ENCODE results near the gene TBL2. TPM values are rescaled to one million over a fixed set of nuclear protein-coding genes. Genes with fewer than 3 reads are reported as not detected.
"Not testable (repeated sequence)": the region's sequence is repeated elsewhere in the genome, so short reads cannot be mapped to it uniquely, and the experiment has no call there.

Gene TBL2
- total RNA-seq, 1 donor from 2014 or later, result 42.1 TPM

GRCh38 chr7:73570521-73570920 is 7.9 kb downstream of the TBL2 start:
- Mint-ChIP-seq H3K9me3 (ENCODE audit: low read depth) (no peaks in the 10 kb centered on the region), H3K36me3 (ENCODE audit: insufficient read depth) (peaks cover 23% of the 10 kb centered on the region), H3K4me1 (ENCODE audit: low read depth) (no peaks in the 10 kb centered on the region), H3K27me3 (no peaks in the 10 kb centered on the region), H3K27ac (no peak overlapping the region), H3K4me3 (ENCODE audit: low read depth) (no peak overlapping the region)
- DNase-seq (ENCODE audit: low spot score, unreplicated experiment), result no peak
- TF ChIP-seq, protein P1, sequence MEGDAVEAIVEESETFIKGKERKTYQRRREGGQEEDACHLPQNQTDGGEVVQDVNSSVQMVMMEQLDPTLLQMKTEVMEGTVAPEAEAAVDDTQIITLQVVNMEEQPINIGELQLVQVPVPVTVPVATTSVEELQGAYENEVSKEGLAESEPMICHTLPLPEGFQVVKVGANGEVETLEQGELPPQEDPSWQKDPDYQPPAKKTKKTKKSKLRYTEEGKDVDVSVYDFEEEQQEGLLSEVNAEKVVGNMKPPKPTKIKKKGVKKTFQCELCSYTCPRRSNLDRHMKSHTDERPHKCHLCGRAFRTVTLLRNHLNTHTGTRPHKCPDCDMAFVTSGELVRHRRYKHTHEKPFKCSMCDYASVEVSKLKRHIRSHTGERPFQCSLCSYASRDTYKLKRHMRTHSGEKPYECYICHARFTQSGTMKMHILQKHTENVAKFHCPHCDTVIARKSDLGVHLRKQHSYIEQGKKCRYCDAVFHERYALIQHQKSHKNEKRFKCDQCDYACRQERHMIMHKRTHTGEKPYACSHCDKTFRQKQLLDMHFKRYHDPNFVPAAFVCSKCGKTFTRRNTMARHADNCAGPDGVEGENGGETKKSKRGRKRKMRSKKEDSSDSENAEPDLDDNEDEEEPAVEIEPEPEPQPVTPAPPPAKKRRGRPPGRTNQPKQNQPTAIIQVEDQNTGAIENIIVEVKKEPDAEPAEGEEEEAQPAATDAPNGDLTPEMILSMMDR (IDR thresholded peaks at IDR 0.05; ENCODE audit: unreplicated experiment), result no peak

GRCh38 chr7:73569042-73569608 is 9.3 kb downstream of the TBL2 start:
- TF ChIP-seq, protein P1 (IDR thresholded peaks at IDR 0.05; ENCODE audit: unreplicated experiment), result no peak
- no peak overlapping the region for H3K27ac Mint-ChIP-seq

GRCh38 chr7:73567846-73568685 is 10.3 kb downstream of the TBL2 start:
- Mint-ChIP-seq H3K4me1 (ENCODE audit: low read depth) (peaks cover 3% of the 10 kb centered on the region), H3K9me3 (ENCODE audit: low read depth) (no peaks in the 10 kb centered on the region), H3K27me3 (no peaks in the 10 kb centered on the region), H3K4me3 (ENCODE audit: low read depth) (no peak overlapping the region), H3K27ac (no peak overlapping the region), H3K36me3 (ENCODE audit: insufficient read depth) (peaks cover 18% of the 10 kb centered on the region)
- no peak for DNase-seq (ENCODE audit: low spot score, unreplicated experiment)
- TF ChIP-seq, protein P1 (IDR thresholded peaks at IDR 0.05; ENCODE audit: unreplicated experiment), result no peak

More at GRCh38 chr7:73569042-73569608, 9.3 kb downstream of the TBL2 start:
- Mint-ChIP-seq H3K4me1 (ENCODE audit: low read depth) (peaks cover 3% of the 10 kb centered on the region), H3K27me3 (no peaks in the 10 kb centered on the region), H3K4me3 (ENCODE audit: low read depth) (no peak overlapping the region), H3K36me3 (ENCODE audit: insufficient read depth) (peaks cover 22% of the 10 kb centered on the region), H3K9me3 (ENCODE audit: low read depth) (no peaks in the 10 kb centered on the region)
- no peak for DNase-seq (ENCODE audit: low spot score, unreplicated experiment)

DNA sequence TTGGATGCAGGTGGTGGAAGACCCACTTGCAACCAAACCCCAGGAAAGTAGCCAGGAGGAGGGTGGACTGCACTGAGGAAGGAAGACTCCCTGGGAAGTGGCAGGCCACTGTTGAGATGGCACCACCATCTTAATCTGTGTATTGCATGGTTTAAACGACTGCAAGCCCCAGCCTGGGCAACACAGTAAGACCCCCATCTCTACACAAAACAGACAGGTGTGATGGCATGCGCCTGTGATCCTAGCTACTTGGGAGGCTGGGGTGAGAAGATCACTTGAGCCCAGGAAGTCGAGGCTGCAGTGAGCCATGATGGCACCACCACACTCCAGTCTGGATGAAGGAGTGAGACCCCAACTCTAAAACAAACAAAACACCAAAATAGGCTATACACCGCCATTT is 11.2 kb downstream of the TBL2 start:
- peaks cover 14% of the 10 kb centered on the region for H3K36me3 Mint-ChIP-seq (ENCODE audit: insufficient read depth)

GRCh38 chr7:73566431-73566830 is 11.9 kb downstream of the TBL2 start:
- H3K27me3 Mint-ChIP-seq; H3K4me3 Mint-ChIP-seq (ENCODE audit: low read depth); H3K4me1 Mint-ChIP-seq (ENCODE audit: low read depth); H3K27ac Mint-ChIP-seq; DNase-seq (ENCODE audit: low spot score, unreplicated experiment); H3K9me3 Mint-ChIP-seq (ENCODE audit: low read depth): not testable (repeated sequence)
- peaks cover 14% of the 10 kb centered on the region for H3K36me3 Mint-ChIP-seq (ENCODE audit: insufficient read depth)

More for the DNA sequence above, 11.2 kb downstream of the TBL2 start:
- no peaks in the 10 kb centered on the region for H3K27me3 Mint-ChIP-seq
- H3K4me1 Mint-ChIP-seq (ENCODE audit: low read depth), result peaks cover 3% of the 10 kb centered on the region
- no peak overlapping the region for H3K27ac Mint-ChIP-seq
- no peak overlapping the region for H3K4me3 Mint-ChIP-seq (ENCODE audit: low read depth)
- H3K9me3 Mint-ChIP-seq (ENCODE audit: low read depth), result no peaks in the 10 kb centered on the region
- TF ChIP-seq, protein P1 (IDR thresholded peaks at IDR 0.05; ENCODE audit: unreplicated experiment), result no peak
- no peak for DNase-seq (ENCODE audit: low spot score, unreplicated experiment)

Data from progenitor cell of endocrine pancreas (in vitro differentiated cells).